OCI-LY7 (cell line): Measurements from ENCODE around the gene ALDH7A1. TPM values are rescaled to one million over a fixed set of nuclear protein-coding genes. Genes with fewer than 3 reads are reported as not detected.

Experiments
- BruUV-seq: library from RNA; stranded (reverse); fragments of 400-500 nt; replicated peaks from 2 replicates; lab custom pipeline; 2021; lab: Mats Ljungman, UMichigan
- CTCF ChIA-PET: fragments of 300-600 bp; sonication (Branson Sonifier 250); formaldehyde crosslinking; loops from one replicate; lab custom pipeline; 2022; ENCODE audit warnings: antibody characterized with exemption; ENCODE audit not compliant: unreplicated experiment; lab: Charles Lee
- POLR2A ChIA-PET: fragments of 300-600 bp; sonication (Branson Sonifier 250); formaldehyde crosslinking; loops from one replicate; lab custom pipeline; 2022; ENCODE audit warnings: antibody characterized with exemption; lab: Charles Lee
- DNase-seq: peaks from one replicate; pipeline ENCODE4 v3.0.0-alpha.2; 2015; ENCODE audit warnings: low spot score
- H2AFZ ChIP-seq: fragments of 200-600 bp; sonication (generic), shearing (Covaris generic); 2 replicates; pipeline ENCODE4 v1.6.1; 2014; ENCODE audit warnings: mild to moderate bottlenecking, antibody characterized with exemption, low read length, moderate library complexity
- H3K27ac ChIP-seq: fragments of 200-600 bp; sonication (generic); 2 replicates; pipeline ENCODE4 v1.5.1; 2014; ENCODE audit warnings: mixed run types, low read depth, mild to moderate bottlenecking, moderate library complexity, low read length, inconsistent platforms; ENCODE audit not compliant: poor library complexity, severe bottlenecking
- H3K36me3 ChIP-seq: fragments of 200-600 bp; sonication (generic); 2 replicates; pipeline ENCODE4 v1.6.1; 2014; ENCODE audit warnings: mild to moderate bottlenecking, antibody characterized with exemption, low read length, moderate library complexity, mixed read lengths; ENCODE audit not compliant: insufficient read depth
- H3K4me1 ChIP-seq: fragments of 200-600 bp; sonication (generic); 2 replicates; pipeline ENCODE4 v1.5.1; 2014; ENCODE audit warnings: mild to moderate bottlenecking, low read length; ENCODE audit not compliant: insufficient read depth, poor library complexity, severe bottlenecking
- H3K4me2 ChIP-seq: fragments of 200-600 bp; sonication (generic); 2 replicates; pipeline ENCODE4 v1.6.1; 2014; ENCODE audit warnings: mild to moderate bottlenecking, low read length
- H3K4me3 ChIP-seq: fragments of 200-600 bp; sonication (generic); 2 replicates; pipeline ENCODE4 v1.5.1; 2014; ENCODE audit warnings: mild to moderate bottlenecking, low read depth, low read length; ENCODE audit not compliant: poor library complexity, severe bottlenecking
- H3K79me2 ChIP-seq: fragments of 200-600 bp; sonication (generic); 2 replicates; pipeline ENCODE4 v1.6.1; 2016; ENCODE audit warnings: low read depth, mild to moderate bottlenecking, low read length, moderate library complexity, mixed read lengths; ENCODE audit not compliant: insufficient read depth
- H3K9me2 ChIP-seq: fragments of 200-600 bp; sonication (generic); 2 replicates; pipeline ENCODE4 v1.6.1; 2016; ENCODE audit warnings: mild to moderate bottlenecking, low read length, mixed read lengths; ENCODE audit not compliant: insufficient read depth
- H3K9me3 ChIP-seq: fragments of 200-600 bp; sonication (generic); 2 replicates; pipeline ENCODE4 v1.6.1; 2014; ENCODE audit warnings: mild to moderate bottlenecking, mixed run types, low read length, mixed read lengths
- H4K20me1 ChIP-seq: fragments of 200-600 bp; sonication (generic); 2 replicates; pipeline ENCODE4 v1.6.1; 2014; ENCODE audit warnings: mild to moderate bottlenecking, antibody characterized with exemption, low read length, moderate library complexity, mixed read lengths; ENCODE audit not compliant: insufficient read depth
- EZH2phosphoT487 ChIP-seq: fragments of 200-600 bp; sonication (generic); IDR thresholded peaks from 2 replicates; pipeline ENCODE4 v1.6.1; 2018; ENCODE audit warnings: low read depth, borderline replicate concordance, mild to moderate bottlenecking, mixed run types, antibody characterized with exemption, low read length, moderate library complexity, mixed read lengths
- intact Hi-C: fragments of 100-400 bp; cut with micrococcal nuclease; formaldehyde crosslinking; loops from one replicate; pipeline ENCODE4 v1.10.0; 2022; ENCODE audit not compliant: unreplicated experiment
- total RNA-seq, 2 experiments: library from RNA; depleted of rRNA in 1 of 2; stranded (reverse); fragments of >200 nt in 1 of 2; shearing (Covaris generic) in 1 of 2; gene quantifications; 2 replicates each; pipeline ENCODE4 v1.2.3, GENCODE V29; 2014 to 2022
- TF ChIP-seq, protein P1 (sequence below): fragments of 200-600 bp; sonication (generic); conservative IDR thresholded peaks from 2 replicates; pipeline ENCODE4 v1.5.1; 2014; ENCODE audit warnings: mild to moderate bottlenecking, antibody characterized with exemption, low read length, moderate library complexity, mixed read lengths

Gene ALDH7A1
- total RNA-seq, 2 experiments from 2014 or later = not detected

DNA sequence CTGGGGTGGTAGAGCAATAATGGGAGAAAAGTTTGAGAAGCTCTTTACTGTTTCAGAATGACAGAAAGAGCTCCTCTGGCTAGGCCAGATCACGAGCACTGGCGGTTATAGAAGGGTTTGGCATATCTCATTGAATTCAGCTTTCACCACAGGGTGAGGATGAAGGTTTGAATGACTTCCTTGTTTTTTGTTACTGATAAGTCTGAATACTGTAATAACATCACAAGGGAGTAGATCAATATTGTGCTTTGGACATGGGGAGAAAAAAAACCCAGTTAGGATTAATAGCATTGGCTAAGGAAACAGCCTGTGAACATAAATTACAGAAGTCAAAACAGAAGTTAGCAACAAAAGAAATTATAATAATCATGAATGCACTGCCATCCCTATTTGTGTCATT lies 15.1 kb upstream of the ALDH7A1 start:
- TF ChIP-seq, protein P1, sequence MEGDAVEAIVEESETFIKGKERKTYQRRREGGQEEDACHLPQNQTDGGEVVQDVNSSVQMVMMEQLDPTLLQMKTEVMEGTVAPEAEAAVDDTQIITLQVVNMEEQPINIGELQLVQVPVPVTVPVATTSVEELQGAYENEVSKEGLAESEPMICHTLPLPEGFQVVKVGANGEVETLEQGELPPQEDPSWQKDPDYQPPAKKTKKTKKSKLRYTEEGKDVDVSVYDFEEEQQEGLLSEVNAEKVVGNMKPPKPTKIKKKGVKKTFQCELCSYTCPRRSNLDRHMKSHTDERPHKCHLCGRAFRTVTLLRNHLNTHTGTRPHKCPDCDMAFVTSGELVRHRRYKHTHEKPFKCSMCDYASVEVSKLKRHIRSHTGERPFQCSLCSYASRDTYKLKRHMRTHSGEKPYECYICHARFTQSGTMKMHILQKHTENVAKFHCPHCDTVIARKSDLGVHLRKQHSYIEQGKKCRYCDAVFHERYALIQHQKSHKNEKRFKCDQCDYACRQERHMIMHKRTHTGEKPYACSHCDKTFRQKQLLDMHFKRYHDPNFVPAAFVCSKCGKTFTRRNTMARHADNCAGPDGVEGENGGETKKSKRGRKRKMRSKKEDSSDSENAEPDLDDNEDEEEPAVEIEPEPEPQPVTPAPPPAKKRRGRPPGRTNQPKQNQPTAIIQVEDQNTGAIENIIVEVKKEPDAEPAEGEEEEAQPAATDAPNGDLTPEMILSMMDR = no peak
- TF ChIP-seq EZH2phosphoT487 = no peak
- DNase-seq = no peak
- H3K36me3 ChIP-seq = peaks cover 96% of the 10 kb centered on the region
- BruUV-seq = no TSS peak
- peak overlapping the region; percentile 86 for H3K4me3 ChIP-seq
- peaks cover 94% of the 10 kb centered on the region for H3K79me2 ChIP-seq
- 0 out of 2 replicates have a peak, but pooled peaks cover 13% of the 10 kb centered on the region for H4K20me1 ChIP-seq
- peak overlapping the region; percentile 97 for H3K27ac ChIP-seq
- peak overlapping the region; percentile 78 for H3K4me2 ChIP-seq
- H2AFZ ChIP-seq = no peak overlapping the region
- H3K9me3 ChIP-seq = no peaks in the 10 kb centered on the region
- POLR2A ChIA-PET = interaction anchor here (0.6 to 1.8 kb wide), 5 partner anchors 12 to 168 kb away, joined by 3 to 13 read pairs (median 4); no protein-coding TSS in a partner anchor
- H3K4me1 ChIP-seq = peaks cover 94% of the 10 kb centered on the region
- no peaks in the 10 kb centered on the region for H3K9me2 ChIP-seq
- CTCF ChIA-PET = no interaction called here
- intact Hi-C loops = loop anchor here (10.0 kb wide), 1 partner anchor 1695 kb away; no protein-coding TSS in a partner anchor

DNA sequence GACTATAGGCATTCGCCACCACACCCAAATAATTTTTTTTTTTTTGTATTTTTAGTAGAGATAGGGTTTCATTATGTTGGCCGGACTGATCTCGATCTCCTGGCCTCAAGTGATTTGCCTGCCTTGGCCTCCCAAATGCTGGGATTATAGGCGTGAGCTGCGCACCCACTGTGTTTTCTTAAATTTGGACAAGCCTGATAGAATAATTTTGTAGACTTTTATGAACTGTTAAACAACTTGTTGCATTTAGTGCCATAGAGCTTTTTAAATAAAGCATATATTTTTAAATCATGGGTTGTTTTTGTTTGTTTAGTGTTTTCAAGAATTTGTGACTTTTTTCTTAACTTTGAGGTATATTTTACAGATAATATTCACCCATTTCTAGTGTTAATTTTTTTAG lies 10.5 kb upstream of the ALDH7A1 start:
- TF ChIP-seq EZH2phosphoT487 = no peak
- TF ChIP-seq, protein P1 = no peak
- H3K4me3 ChIP-seq = peak overlapping the region; percentile 86
- peaks cover 94% of the 10 kb centered on the region for H3K79me2 ChIP-seq
- H3K4me2 ChIP-seq = peak overlapping the region; percentile 78
- H2AFZ ChIP-seq = no peak overlapping the region
- peak overlapping the region; percentile 97 for H3K27ac ChIP-seq
- POLR2A ChIA-PET = interaction anchor here (0.6 to 5.1 kb wide), 6 partner anchors 10 to 418 kb away, joined by 3 to 41 read pairs (median 6); partner anchors contain the start of gene LMNB1
- DNase-seq = no peak
- peaks cover 87% of the 10 kb centered on the region for H3K36me3 ChIP-seq
- H3K4me1 ChIP-seq = peaks cover 75% of the 10 kb centered on the region
- no TSS peak for BruUV-seq
- CTCF ChIA-PET = no interaction called here
- no peaks in the 10 kb centered on the region for H3K9me2 ChIP-seq
- intact Hi-C loops = loop anchor here (5.0 to 10.0 kb wide), 2 partner anchors 1477 to 1861 kb away; partner anchors contain the start of genes SLC12A2 and ZNF608
- no peaks in the 10 kb centered on the region for H3K9me3 ChIP-seq
- 0 out of 2 replicates have a peak, but pooled peaks cover 15% of the 10 kb centered on the region for H4K20me1 ChIP-seq

DNA sequence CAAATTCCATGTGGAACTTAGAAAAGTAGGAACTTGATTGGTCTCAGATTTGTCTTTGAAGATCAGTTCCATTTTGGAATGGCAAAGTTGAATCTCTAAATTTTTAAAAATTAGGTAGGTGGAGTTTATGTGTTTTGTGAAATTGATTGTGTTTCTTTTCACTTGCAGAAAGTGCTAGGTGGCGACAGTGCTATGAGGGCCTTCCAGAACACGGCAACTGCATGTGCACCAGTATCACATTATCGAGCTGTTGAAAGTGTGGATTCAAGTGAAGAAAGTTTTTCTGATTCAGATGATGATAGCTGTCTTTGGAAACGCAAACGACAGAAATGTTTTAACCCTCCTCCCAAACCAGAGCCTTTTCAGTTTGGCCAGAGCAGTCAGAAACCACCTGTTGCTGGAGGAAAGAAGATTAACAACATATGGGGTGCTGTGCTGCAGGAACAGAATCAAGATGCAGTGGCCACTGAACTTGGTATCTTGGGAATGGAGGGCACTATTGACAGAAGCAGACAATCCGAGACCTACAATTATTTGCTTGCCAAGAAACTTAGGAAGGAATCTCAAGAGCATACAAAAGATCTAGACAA lies 8.5 kb upstream of the ALDH7A1 start:
- Histone ChIP-seq H3K4me3 (peak overlapping the region; percentile 86), H3K27ac (peak overlapping the region; percentile 97), H3K79me2 (peaks cover 74% of the 10 kb centered on the region), H2AFZ (no peak overlapping the region), H3K36me3 (peaks cover 68% of the 10 kb centered on the region), H3K9me3 (no peaks in the 10 kb centered on the region), H3K4me1 (peaks cover 62% of the 10 kb centered on the region), H4K20me1 (0 out of 2 replicates have a peak, but pooled peaks cover 15% of the 10 kb centered on the region), H3K4me2 (peak overlapping the region; percentile 78), H3K9me2 (no peaks in the 10 kb centered on the region)
- POLR2A ChIA-PET = interaction anchor here (0.6 to 5.1 kb wide), 10 partner anchors 10 to 203 kb away, joined by 3 to 41 read pairs (median 4); partner anchors contain the start of gene LMNB1
- intact Hi-C loops = loop anchor here (5.0 to 10.0 kb wide), 2 partner anchors 1859 to 1896 kb away; partner anchors contain the start of gene ZNF608
- DNase-seq = peak; percentile 55
- CTCF ChIA-PET = no interaction called here
- TSS peak; percentile 98 for BruUV-seq
- no peak for TF ChIP-seq EZH2phosphoT487
- TF ChIP-seq, protein P1 = peak; percentile 73
